Fibroblast of lung (primary cell): Measurements from ENCODE around the gene CDH12. TPM values are rescaled to one million over a fixed set of nuclear protein-coding genes. Genes with fewer than 3 reads are reported as not detected.

Source experiments
- DNase-seq, 2 donors: peaks; one replicate each; pipeline versions ENCODE4 v3.0.0 to v3.0.0-alpha.2; 2010; ENCODE audit warnings: low read depth in 2 of 2
- H2AFZ ChIP-seq: 2 replicates; pipeline ENCODE4 v1.5.1; 2012; ENCODE audit warnings: low read length, control low read depth, inconsistent platforms
- H3K27ac ChIP-seq: 2 replicates; pipeline ENCODE4 v1.5.1; 2011; ENCODE audit warnings: low read length, control low read depth; ENCODE audit not compliant: insufficient read depth
- H3K27me3 ChIP-seq: 2 replicates; pipeline ENCODE4 v1.5.1; 2011; ENCODE audit warnings: mild to moderate bottlenecking, low read length; ENCODE audit not compliant: control insufficient read depth, insufficient read depth
- H3K36me3 ChIP-seq: 2 replicates; pipeline ENCODE4 v1.5.1; 2011; ENCODE audit warnings: low read length; ENCODE audit not compliant: control insufficient read depth, insufficient read depth
- H3K4me1 ChIP-seq: 2 replicates; pipeline ENCODE4 v1.5.1; 2011; ENCODE audit warnings: low read length; ENCODE audit not compliant: control insufficient read depth, insufficient read depth; ENCODE audit errors: extremely low read depth
- H3K4me2 ChIP-seq: 2 replicates; pipeline ENCODE4 v1.5.1; 2011; ENCODE audit warnings: low read length, control low read depth; ENCODE audit not compliant: insufficient read depth; ENCODE audit errors: extremely low read depth
- H3K4me3 ChIP-seq, 4 experiments: fragments of 200-600 bp in 1 of 4; sonication (generic) in 1 of 4; replicated peaks in 1 of 4; 2 replicates each; pipeline ENCODE4 v1.5.1; 2011 to 2016; ENCODE audit warnings: low read length in 4 of 4, low read depth in 3 of 4, mild to moderate bottlenecking in 3 of 4, control low read depth in 2 of 4, inconsistent platforms in 1 of 4, mixed read lengths in 1 of 4; ENCODE audit not compliant: insufficient read depth in 1 of 4; ENCODE audit errors: control extremely low read depth in 1 of 4
- H3K79me2 ChIP-seq: 2 replicates; pipeline ENCODE4 v1.5.1; 2012; ENCODE audit warnings: mild to moderate bottlenecking, low read length, inconsistent platforms; ENCODE audit not compliant: control insufficient read depth, insufficient read depth
- H3K9ac ChIP-seq: 2 replicates; pipeline ENCODE4 v1.5.1; 2011; ENCODE audit warnings: mild to moderate bottlenecking, low read length, control low read depth; ENCODE audit not compliant: insufficient read depth
- H3K9me3 ChIP-seq: 2 replicates; pipeline ENCODE4 v1.5.1; 2012; ENCODE audit warnings: low read depth, low read length; ENCODE audit not compliant: control insufficient read depth, insufficient read depth
- H4K20me1 ChIP-seq: 2 replicates; pipeline ENCODE4 v1.5.1; 2011; ENCODE audit warnings: low read length; ENCODE audit not compliant: control insufficient read depth, insufficient read depth; ENCODE audit errors: extremely low read depth
- EZH2 ChIP-seq: IDR thresholded peaks from 2 replicates; pipeline ENCODE4 v1.5.1; 2012; ENCODE audit warnings: low read length, control low read depth, mild to moderate bottlenecking; ENCODE audit errors: missing control alignments
- polyA plus RNA-seq, 2 donors: library from polyadenylated mRNA; depleted of rRNA in 1 of 2; stranded (reverse) in 1 of 2; unstranded in 1 of 2; fragments of >200 nt; gene quantifications; 2 replicates each; pipeline ENCODE4 v1.2.1, GENCODE V29; 2011 to 2012; ENCODE audit warnings: missing spikeins in 1 of 2
- total RNA-seq: library from RNA; depleted of rRNA; stranded (reverse); fragments of >200 nt; gene quantifications from 2 replicates; pipeline ENCODE4 v1.2.1, GENCODE V29; 2014
- TF ChIP-seq, protein P1 (sequence below), 2 donors: IDR thresholded peaks in 1 of 2; conservative IDR thresholded peaks in 1 of 2; 1 replicate in 1 of 2; 2 replicates in 1 of 2; pipeline ENCODE4 v1.5.1; 2011 to 2012; ENCODE audit warnings: low read length in 2 of 2, control low read depth in 1 of 2, inconsistent platforms in 1 of 2, low read depth in 1 of 2, mild to moderate bottlenecking in 1 of 2

Gene CDH12
- total and polyA plus RNA-seq, 2 donors (not counting 1 experiment from before 2014, with no cell fraction given), result 0.02 TPM; not detected in 1

DNA sequence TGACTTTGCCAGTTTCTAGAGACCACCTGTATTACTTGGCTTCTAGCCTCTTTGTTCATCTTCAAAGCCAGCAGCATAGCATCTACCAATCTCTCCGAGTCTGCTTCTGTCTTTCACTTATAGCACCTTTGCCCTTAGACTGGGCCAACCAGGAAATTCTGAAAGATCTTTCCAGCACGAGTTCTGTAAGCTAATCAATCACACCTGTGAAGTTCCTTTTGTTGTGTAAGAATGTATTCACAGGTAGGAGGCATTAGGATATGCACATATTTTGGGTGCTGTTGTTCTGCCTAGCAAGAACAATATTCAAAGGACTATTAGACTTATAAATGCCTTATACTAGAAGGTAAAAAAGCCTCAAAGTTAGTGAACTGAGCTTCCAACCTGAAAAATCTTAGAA lies 232.1 kb downstream of the CDH12 start:
- Histone ChIP-seq H4K20me1 (no peaks in the 10 kb centered on the region), H3K4me2 (no peak overlapping the region), H3K4me3 (no peak overlapping the region), H3K27me3 (no peaks in the 10 kb centered on the region), H3K36me3 (no peaks in the 10 kb centered on the region), H2AFZ (no peak overlapping the region), H3K9ac (no peak overlapping the region), H3K9me3 (no peaks in the 10 kb centered on the region), H3K79me2 (no peaks in the 10 kb centered on the region), H3K27ac (no peak overlapping the region), H3K4me1 (no peaks in the 10 kb centered on the region)
- DNase-seq, result no peak
- TF ChIP-seq, protein P1, sequence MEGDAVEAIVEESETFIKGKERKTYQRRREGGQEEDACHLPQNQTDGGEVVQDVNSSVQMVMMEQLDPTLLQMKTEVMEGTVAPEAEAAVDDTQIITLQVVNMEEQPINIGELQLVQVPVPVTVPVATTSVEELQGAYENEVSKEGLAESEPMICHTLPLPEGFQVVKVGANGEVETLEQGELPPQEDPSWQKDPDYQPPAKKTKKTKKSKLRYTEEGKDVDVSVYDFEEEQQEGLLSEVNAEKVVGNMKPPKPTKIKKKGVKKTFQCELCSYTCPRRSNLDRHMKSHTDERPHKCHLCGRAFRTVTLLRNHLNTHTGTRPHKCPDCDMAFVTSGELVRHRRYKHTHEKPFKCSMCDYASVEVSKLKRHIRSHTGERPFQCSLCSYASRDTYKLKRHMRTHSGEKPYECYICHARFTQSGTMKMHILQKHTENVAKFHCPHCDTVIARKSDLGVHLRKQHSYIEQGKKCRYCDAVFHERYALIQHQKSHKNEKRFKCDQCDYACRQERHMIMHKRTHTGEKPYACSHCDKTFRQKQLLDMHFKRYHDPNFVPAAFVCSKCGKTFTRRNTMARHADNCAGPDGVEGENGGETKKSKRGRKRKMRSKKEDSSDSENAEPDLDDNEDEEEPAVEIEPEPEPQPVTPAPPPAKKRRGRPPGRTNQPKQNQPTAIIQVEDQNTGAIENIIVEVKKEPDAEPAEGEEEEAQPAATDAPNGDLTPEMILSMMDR (conservative IDR thresholded peaks at IDR 0.05 in 1 of 2, IDR thresholded peaks at IDR 0.05 in 1 of 2; ENCODE audit: low read depth in 1 of 2, low read length in 2 of 2), result no peak
- no peak for TF ChIP-seq EZH2

DNA sequence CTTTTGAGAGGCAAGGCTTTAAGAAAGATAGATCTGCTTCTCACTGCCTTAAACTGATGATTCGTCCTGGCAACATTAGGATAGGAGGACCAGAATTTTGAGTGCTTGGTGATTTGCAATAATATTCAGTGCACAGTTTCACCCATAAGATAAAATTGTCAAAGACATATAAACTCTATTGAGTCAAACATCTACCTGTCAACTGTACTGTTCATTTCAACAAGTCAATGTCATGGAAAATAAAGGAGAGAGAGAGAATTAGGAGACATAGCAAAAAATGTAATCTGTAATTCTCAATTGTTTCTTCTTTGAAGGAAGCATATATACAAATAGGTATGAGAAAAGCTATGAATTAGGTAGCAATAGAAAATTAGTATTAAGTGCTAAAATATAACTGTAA lies 237.2 kb downstream of the CDH12 start:
- no peak for TF ChIP-seq EZH2
- TF ChIP-seq, protein P1 (conservative IDR thresholded peaks at IDR 0.05 in 1 of 2, IDR thresholded peaks at IDR 0.05 in 1 of 2; ENCODE audit: low read depth in 1 of 2, low read length in 2 of 2), result no peak
- Histone ChIP-seq H3K4me2 (no peak overlapping the region), H3K9me3 (no peaks in the 10 kb centered on the region), H2AFZ (no peak overlapping the region), H3K79me2 (no peaks in the 10 kb centered on the region), H4K20me1 (no peaks in the 10 kb centered on the region), H3K27ac (no peak overlapping the region), H3K9ac (no peak overlapping the region), H3K27me3 (no peaks in the 10 kb centered on the region), H3K36me3 (no peaks in the 10 kb centered on the region), H3K4me1 (no peaks in the 10 kb centered on the region), H3K4me3 (no peak overlapping the region)
- no peak for DNase-seq

DNA sequence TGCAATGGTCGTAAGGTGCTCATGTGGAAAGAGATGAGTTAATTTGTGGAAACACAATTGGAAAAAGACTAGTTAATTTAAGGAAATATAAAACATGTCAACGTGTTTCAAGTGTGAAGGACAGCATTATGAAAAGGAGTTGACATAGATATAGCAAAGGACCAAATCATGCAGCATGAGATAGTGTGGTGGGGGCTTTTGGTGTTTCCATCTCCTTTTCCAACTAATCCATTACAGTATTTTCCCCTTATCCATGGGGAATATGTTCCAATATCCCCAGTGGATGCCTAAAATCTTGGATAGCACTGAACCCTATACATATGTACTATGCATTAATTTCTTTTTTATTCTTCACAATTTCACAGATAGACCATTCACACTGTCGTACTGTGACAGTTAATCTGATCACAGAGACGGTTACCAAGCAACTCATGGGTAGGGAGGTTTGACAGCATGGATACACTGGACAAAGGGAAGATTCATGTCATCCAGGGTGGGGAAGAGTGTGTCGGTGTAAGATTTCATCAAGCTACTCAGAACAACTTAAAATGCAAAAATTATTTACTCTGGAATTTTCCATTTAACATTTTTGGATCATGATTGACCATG lies 238.6 kb downstream of the CDH12 start:
- Histone ChIP-seq H2AFZ (no peak overlapping the region), H3K9ac (no peak overlapping the region), H3K36me3 (no peaks in the 10 kb centered on the region), H3K79me2 (no peaks in the 10 kb centered on the region), H3K4me1 (no peaks in the 10 kb centered on the region), H3K27me3 (no peaks in the 10 kb centered on the region), H3K4me3 (no peak overlapping the region), H3K27ac (no peak overlapping the region), H3K9me3 (no peaks in the 10 kb centered on the region), H4K20me1 (no peaks in the 10 kb centered on the region), H3K4me2 (no peak overlapping the region)
- DNase-seq, result no peak
- TF ChIP-seq EZH2, result no peak
- TF ChIP-seq, protein P1 (conservative IDR thresholded peaks at IDR 0.05 in 1 of 2, IDR thresholded peaks at IDR 0.05 in 1 of 2; ENCODE audit: low read depth in 1 of 2, low read length in 2 of 2), result no peak
